ENCODE data around the gene ZNF84. TPM values are rescaled to one million over a fixed set of nuclear protein-coding genes. Genes with fewer than 3 reads are reported as not detected.

ZNF84 gene
- total RNA-seq, 1 donor from 2014 or later = 18.7 TPM

Other genes starting within 250 kb of the ZNF84 start
- 102 and 140 TPM in 2 replicates for gene GOLGA3, start 208.6 kb upstream of the ZNF84 start, total RNA-seq
- gene CHFR, start 149.9 kb upstream of the ZNF84 start, total RNA-seq = 45.0 and 50.2 TPM in 2 replicates
- 4.7 and 6.3 TPM in 2 replicates for gene ZNF605, start 81.2 kb upstream of the ZNF84 start, total RNA-seq
- gene ZNF26, start 51.1 kb upstream of the ZNF84 start, total RNA-seq = 10.8 and 13.2 TPM in 2 replicates
- gene ZNF140, start 43.4 kb downstream of the ZNF84 start, total RNA-seq = 37.3 and 38.0 TPM in 2 replicates
- gene ZNF891, start 92.8 kb downstream of the ZNF84 start, total RNA-seq = 0.53 and 0.88 TPM in 2 replicates
- 5.4 and 7.5 TPM in 2 replicates for gene ZNF10, start 93.1 kb downstream of the ZNF84 start, total RNA-seq
- 27.8 and 62.3 TPM in 2 replicates for gene ZNF268, start 144.0 kb downstream of the ZNF84 start, total RNA-seq
- not detected in 2 replicates for gene ANHX, start 198.4 kb downstream of the ZNF84 start, total RNA-seq

Measured in pulmonary artery endothelial cell (primary cell).